Measurements from ENCODE around the gene ATP2A3.
"Not testable (repeated sequence)": the region's sequence is repeated elsewhere in the genome, so short reads cannot be mapped to it uniquely, and the experiment has no call there.

The ATP2A3 gene

GRCh38 chr17:3954976-3955672, 9.1 kb downstream of the ATP2A3 start:
- no peak for DNase-seq (ENCODE audit: low spot score)

GRCh38 chr17:3954086-3954485, 10.2 kb downstream of the ATP2A3 start:
- DNase-seq (ENCODE audit: low spot score) = no peak

- DNase-seq (ENCODE audit: low spot score) = no peak
Measured at GRCh38 chr17:3953542-3953941, 10.7 kb downstream of the ATP2A3 start.

GRCh38 chr17:3952186-3952585, 12.1 kb downstream of the ATP2A3 start:
- no peak for DNase-seq (ENCODE audit: low spot score)

- DNase-seq (ENCODE audit: low spot score) = no peak
Measured at GRCh38 chr17:3951420-3951819, 12.8 kb downstream of the ATP2A3 start.

GRCh38 chr17:3951003-3951402, 13.2 kb downstream of the ATP2A3 start:
- no peak for DNase-seq (ENCODE audit: low spot score)

GRCh38 chr17:3950584-3950983, 13.7 kb downstream of the ATP2A3 start:
- DNase-seq (ENCODE audit: low spot score) = no peak

GRCh38 chr17:3949418-3949817, 14.8 kb downstream of the ATP2A3 start:
- DNase-seq (ENCODE audit: low spot score) = no peak

GRCh38 chr17:3948551-3948950, 15.7 kb downstream of the ATP2A3 start:
- not testable (repeated sequence) for DNase-seq (ENCODE audit: low spot score)

- no peak for DNase-seq (ENCODE audit: low spot score)
Measured at GRCh38 chr17:3947318-3947810, 16.9 kb downstream of the ATP2A3 start.

GRCh38 chr17:3946711-3947235, 17.5 kb downstream of the ATP2A3 start:
- no peak for DNase-seq (ENCODE audit: low spot score)

- peak; percentile 98 for DNase-seq (ENCODE audit: low spot score)
Measured at GRCh38 chr17:3944485-3945388, 19.5 kb downstream of the ATP2A3 start.

- DNase-seq (ENCODE audit: low spot score) = no peak
Measured at GRCh38 chr17:3943240-3943891, 20.9 kb downstream of the ATP2A3 start.

- no peak for DNase-seq (ENCODE audit: low spot score)
Measured at GRCh38 chr17:3940965-3941698, 23.1 kb downstream of the ATP2A3 start.

GRCh38 chr17:3937359-3937758, 26.9 kb downstream of the ATP2A3 start:
- DNase-seq (ENCODE audit: low spot score) = no peak

- peak; percentile 52 for DNase-seq (ENCODE audit: low spot score)
Measured at GRCh38 chr17:3935825-3936355, 28.3 kb downstream of the ATP2A3 start.

GRCh38 chr17:3935140-3935542, 29.1 kb downstream of the ATP2A3 start:
- no peak for DNase-seq (ENCODE audit: low spot score)

- DNase-seq (ENCODE audit: low spot score) = no peak
Measured at GRCh38 chr17:3929764-3930163, 34.5 kb downstream of the ATP2A3 start.

GRCh38 chr17:3929181-3929580, 35.1 kb downstream of the ATP2A3 start:
- DNase-seq (ENCODE audit: low spot score) = no peak

- DNase-seq (ENCODE audit: low spot score) = no peak
Measured at GRCh38 chr17:3928406-3928805, 35.8 kb downstream of the ATP2A3 start.

GRCh38 chr17:3927628-3928340, 36.5 kb downstream of the ATP2A3 start:
- DNase-seq (ENCODE audit: low spot score) = no peak

All from AG20443 (cell line).